Activated naive CD8-positive, alpha-beta T cell treated with anti-CD3 and anti-CD28 coated beads, Interleukin-2, amount 10 ng/mL, durations not matched to agents 7 days and 5 days (primary cell): ENCODE results near the gene KDELR3. TPM values are rescaled to one million over a fixed set of nuclear protein-coding genes. Genes with fewer than 3 reads are reported as not detected.
A peak's percentile ranks its signal among the peaks of the same experiment; 100 is the strongest.

Experiments used
- ATAC-seq: fragments of 150-1000 bp; cut with Tn5 transposase; one replicate; pipeline ENCODE4 v1.10.0; 2021; ENCODE audit warnings: low read depth, moderate library complexity
- POLR2A ChIA-PET: fragments of 350-600 bp; sonication (Branson Sonifier 250); formaldehyde crosslinking; loops from one replicate; lab custom pipeline; 2021; ENCODE audit warnings: antibody characterized with exemption; lab: Charles Lee
- DNase-seq: peaks from one replicate; pipeline ENCODE4 v3.0.0; 2021
- H3K27ac Mint-ChIP-seq: one replicate; pipeline ENCODE4 v1.8.0; 2022; ENCODE audit warnings: mild to moderate bottlenecking, mixed read lengths
- H3K27me3 Mint-ChIP-seq: one replicate; pipeline ENCODE4 v1.8.0; 2022; ENCODE audit warnings: mild to moderate bottlenecking, moderate library complexity, mixed read lengths
- H3K36me3 Mint-ChIP-seq: one replicate; pipeline ENCODE4 v1.8.0; 2021; ENCODE audit warnings: mild to moderate bottlenecking, mixed read lengths
- H3K4me1 Mint-ChIP-seq: one replicate; pipeline ENCODE4 v1.8.0; 2021; ENCODE audit warnings: mixed read lengths
- H3K4me3 Mint-ChIP-seq: one replicate; pipeline ENCODE4 v1.8.0; 2022; ENCODE audit warnings: mild to moderate bottlenecking, moderate library complexity, mixed read lengths
- H3K9me3 Mint-ChIP-seq: one replicate; pipeline ENCODE4 v1.8.0; 2021; ENCODE audit warnings: mixed read lengths
- total RNA-seq, 2 experiments: library from RNA; stranded (reverse); gene quantifications; one replicate each; pipeline ENCODE4 v1.2.3, GENCODE V29; 2021

The KDELR3 gene
- total RNA-seq, 2 experiments from 2014 or later: 0.91 to 1.4 TPM

DNA sequence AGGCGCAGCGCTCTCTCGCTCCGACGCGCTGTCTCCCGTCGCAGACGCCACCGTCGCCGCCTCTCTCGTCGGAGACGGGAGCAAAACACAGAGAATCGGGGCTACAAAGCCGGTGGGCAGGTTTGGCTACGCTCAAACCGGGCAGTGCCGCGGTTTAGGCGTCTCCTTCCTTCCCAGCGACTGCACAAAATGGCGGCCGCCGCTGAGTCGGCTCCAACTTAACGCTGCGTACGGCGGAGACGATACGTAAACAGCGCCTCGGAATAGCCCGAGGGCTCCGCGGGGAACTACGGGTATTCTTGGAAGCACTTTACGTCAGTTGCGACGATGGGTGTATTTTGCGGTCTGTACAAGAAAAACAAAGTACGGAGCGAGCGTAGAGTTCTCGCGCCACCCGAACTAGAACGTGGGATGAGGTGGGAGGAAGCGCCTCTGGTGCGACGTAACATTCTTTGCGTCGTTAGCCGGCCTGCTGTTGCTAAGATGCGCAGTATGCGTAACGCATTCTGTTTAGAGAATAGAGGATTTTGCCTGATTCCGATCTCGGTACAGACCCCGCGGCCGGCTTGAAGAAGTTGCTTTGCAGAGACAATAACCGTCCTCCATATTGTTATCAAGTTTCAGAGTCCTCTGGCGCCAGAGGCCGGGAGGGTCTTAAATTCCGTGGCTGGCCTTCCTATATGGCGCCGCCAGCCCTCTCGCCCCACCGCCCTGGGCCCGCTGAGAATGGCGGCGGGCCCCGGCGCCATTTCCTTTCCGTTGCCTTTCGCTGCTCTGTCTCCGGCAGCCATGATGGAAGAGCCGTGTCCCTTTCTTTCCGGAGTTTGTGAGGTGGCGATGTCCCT is 38.4 kb downstream of the KDELR3 start, which contains the start of gene DDX17:
DDX17 (minus strand) TSS at position 194 of the 845 bp plus-strand sequence.
- POLR2A ChIA-PET: interaction anchor here (0.9 to 1.3 kb wide), 3 partner anchors 18 to 64 kb away, joined by 3 to 7 read pairs (median 4); partner anchors contain the start of gene DMC1
- Mint-ChIP-seq H3K27me3 (no peaks in the 10 kb centered on the region), H3K4me1 (peaks cover 36% of the 10 kb centered on the region), H3K27ac (peak within 1 kb of the TSS; percentile 100), H3K4me3 (peak within 1 kb of the TSS; percentile 98), H3K9me3 (no peaks in the 10 kb centered on the region), H3K36me3 (peaks cover 42% of the 10 kb centered on the region)
- peak; percentile 88 for ATAC-seq
- DNase-seq: peak; percentile 91

DNA sequence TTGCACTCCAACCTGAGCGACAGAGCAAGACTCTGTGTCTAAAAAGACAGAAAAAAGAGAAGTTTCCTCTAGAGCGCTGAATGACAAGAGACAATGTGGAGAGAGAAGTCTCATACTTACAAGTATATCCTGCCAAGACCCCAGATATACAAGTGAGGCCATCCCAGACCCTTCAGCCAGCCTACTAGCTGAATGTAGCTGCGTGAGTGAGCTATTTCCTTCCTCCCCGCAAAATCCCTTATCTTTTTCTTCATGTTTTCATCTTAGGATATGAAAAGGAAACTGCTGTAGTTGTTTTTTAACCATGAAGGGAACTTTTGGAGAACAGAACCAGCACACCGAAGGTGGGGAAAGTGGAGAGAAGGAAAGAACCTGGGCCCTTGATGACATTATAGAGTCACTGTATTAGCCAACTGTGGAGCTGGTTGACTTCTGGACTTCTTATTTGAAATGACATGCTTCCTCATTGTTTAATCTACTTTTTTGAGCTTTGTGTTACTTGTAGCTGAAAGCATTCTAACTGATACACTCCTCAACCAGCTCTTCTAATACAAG is 42.6 kb downstream of the KDELR3 start:
- no peaks in the 10 kb centered on the region for H3K9me3 Mint-ChIP-seq
- H3K27ac Mint-ChIP-seq: no peak overlapping the region
- ATAC-seq (no peak), DNase-seq (no peak)
- H3K4me3 Mint-ChIP-seq: no peak overlapping the region
- H3K27me3 Mint-ChIP-seq: no peaks in the 10 kb centered on the region
- POLR2A ChIA-PET: interaction anchor here (0.6 kb wide), 1 partner anchor 16 kb away, joined by 3 read pairs; no protein-coding TSS in a partner anchor
- peaks cover 19% of the 10 kb centered on the region for H3K4me1 Mint-ChIP-seq
- H3K36me3 Mint-ChIP-seq: peaks cover 7% of the 10 kb centered on the region

DNA sequence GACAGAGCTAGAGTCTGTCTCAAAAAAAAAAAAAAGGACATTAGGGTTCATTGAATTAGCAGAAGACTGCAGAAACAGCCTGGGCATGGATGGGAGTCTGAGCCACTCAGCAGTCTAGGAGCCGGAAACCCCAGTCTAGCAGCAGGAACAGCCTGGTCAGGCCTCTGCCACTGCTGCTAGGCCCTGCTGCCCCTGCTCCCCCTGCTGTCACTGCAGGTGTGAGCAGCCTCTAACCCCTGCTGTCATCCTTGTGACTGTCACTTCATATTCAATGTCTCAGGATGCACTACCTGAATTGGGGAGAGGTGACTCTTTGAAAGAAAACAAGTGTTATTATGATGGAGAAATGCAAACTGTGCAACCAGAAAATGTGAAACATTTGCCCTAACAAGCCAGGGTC is 45.2 kb downstream of the KDELR3 start:
- Mint-ChIP-seq H3K36me3 (peaks cover 4% of the 10 kb centered on the region), H3K4me1 (peaks cover 10% of the 10 kb centered on the region), H3K27me3 (no peaks in the 10 kb centered on the region), H3K27ac (peak overlapping the region; percentile 45), H3K4me3 (no peak overlapping the region), H3K9me3 (no peaks in the 10 kb centered on the region)
- POLR2A ChIA-PET: no interaction called here
- peak; percentile 100 for ATAC-seq
- DNase-seq: peak; percentile 62

DNA sequence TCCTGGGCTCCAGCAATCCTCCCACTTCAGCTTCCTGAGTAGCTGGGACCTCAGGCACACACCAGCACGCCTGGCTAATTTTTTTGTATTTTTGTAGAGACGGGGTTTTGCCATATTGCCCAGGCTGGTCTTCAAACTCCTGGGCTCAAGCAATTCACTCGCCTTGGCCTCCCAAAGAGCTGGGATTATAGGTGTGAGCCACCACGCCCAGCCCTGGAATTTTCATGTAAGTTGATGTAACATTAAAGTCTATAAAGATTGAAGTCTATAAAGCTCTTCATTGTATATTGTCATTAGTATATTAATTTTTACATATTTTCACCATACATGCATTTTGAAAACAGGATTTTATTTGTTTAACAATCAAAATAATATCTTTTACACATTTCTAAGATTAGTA is 50.7 kb downstream of the KDELR3 start:
- ATAC-seq (no peak), DNase-seq (no peak)
- no peak overlapping the region for H3K4me3 Mint-ChIP-seq
- no peaks in the 10 kb centered on the region for H3K9me3 Mint-ChIP-seq
- H3K27ac Mint-ChIP-seq: no peak overlapping the region
- peaks cover 3% of the 10 kb centered on the region for H3K36me3 Mint-ChIP-seq
- H3K4me1 Mint-ChIP-seq: no peaks in the 10 kb centered on the region
- POLR2A ChIA-PET: no interaction called here
- no peaks in the 10 kb centered on the region for H3K27me3 Mint-ChIP-seq

GRCh38 chr22:38519453-38520250 is 51.8 kb downstream of the KDELR3 start:
- H3K36me3 Mint-ChIP-seq: peaks cover 5% of the 10 kb centered on the region
- H3K9me3 Mint-ChIP-seq: no peaks in the 10 kb centered on the region
- DNase-seq (no peak), ATAC-seq (no peak)
- no peak overlapping the region for H3K27ac Mint-ChIP-seq
- POLR2A ChIA-PET: no interaction called here
- peaks cover 3% of the 10 kb centered on the region for H3K4me1 Mint-ChIP-seq
- no peak overlapping the region for H3K4me3 Mint-ChIP-seq
- no peaks in the 10 kb centered on the region for H3K27me3 Mint-ChIP-seq

- H3K36me3 Mint-ChIP-seq: peaks cover 5% of the 10 kb centered on the region
- POLR2A ChIA-PET: interaction anchor here (1.1 kb wide), 1 partner anchor 8 kb away, joined by 3 read pairs; no protein-coding TSS in a partner anchor
These were observed 55.1 kb downstream of the KDELR3 start for GRCh38 chr22:38523029-38523428.

DNA sequence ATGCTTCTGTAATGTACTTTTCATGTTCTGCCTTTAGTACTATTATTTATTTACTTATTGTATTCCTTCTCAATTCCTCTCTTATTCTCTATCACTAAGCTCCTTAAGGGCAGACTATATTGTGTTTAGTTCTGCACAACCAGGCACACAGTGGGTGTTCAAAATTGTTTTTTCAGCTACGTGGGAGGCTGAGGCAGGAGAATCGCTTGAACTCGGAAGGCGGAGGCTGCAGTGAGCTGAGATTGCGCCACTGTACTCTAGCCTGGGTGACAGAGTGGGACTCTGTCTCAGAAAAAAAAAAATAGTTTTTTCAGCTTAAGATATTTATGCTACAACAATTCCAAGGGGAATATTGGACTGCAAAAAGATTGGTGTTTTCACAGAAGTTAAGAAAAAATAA is 55.6 kb downstream of the KDELR3 start:
- POLR2A ChIA-PET: interaction anchor here (1.1 to 1.2 kb wide), 2 partner anchors 8 to 17 kb away, joined by 3 read pairs; no protein-coding TSS in a partner anchor

More at GRCh38 chr22:38523029-38523428, 55.1 kb downstream of the KDELR3 start:
- Mint-ChIP-seq H3K27me3 (no peaks in the 10 kb centered on the region), H3K9me3 (no peaks in the 10 kb centered on the region), H3K4me3 (no peak overlapping the region), H3K4me1 (peaks cover 3% of the 10 kb centered on the region), H3K27ac (no peak overlapping the region)
- ATAC-seq: no peak
- no peak for DNase-seq

GRCh38 chr22:38524429-38524828 is 56.5 kb downstream of the KDELR3 start:
- Mint-ChIP-seq H3K36me3 (peaks cover 8% of the 10 kb centered on the region), H3K27ac (no peak overlapping the region), H3K4me3 (no peak overlapping the region), H3K9me3 (no peaks in the 10 kb centered on the region), H3K27me3 (no peaks in the 10 kb centered on the region), H3K4me1 (peaks cover 3% of the 10 kb centered on the region)
- POLR2A ChIA-PET: interaction anchor here (1.2 kb wide), 1 partner anchor 18 kb away, joined by 3 read pairs; no protein-coding TSS in a partner anchor
- ATAC-seq (no peak), DNase-seq (no peak)

More for the DNA sequence above, 55.6 kb downstream of the KDELR3 start:
- DNase-seq: no peak
- Mint-ChIP-seq H3K27ac (no peak overlapping the region), H3K4me1 (peaks cover 3% of the 10 kb centered on the region), H3K9me3 (no peaks in the 10 kb centered on the region), H3K27me3 (no peaks in the 10 kb centered on the region), H3K4me3 (no peak overlapping the region), H3K36me3 (peaks cover 5% of the 10 kb centered on the region)
- ATAC-seq: no peak

- peaks cover 6% of the 10 kb centered on the region for H3K36me3 Mint-ChIP-seq
- POLR2A ChIA-PET: interaction anchor here (1.0 to 1.5 kb wide), 5 partner anchors 8 to 133 kb away, joined by 3 to 5 read pairs (median 3); no protein-coding TSS in a partner anchor
- peaks cover 11% of the 10 kb centered on the region for H3K4me1 Mint-ChIP-seq
- no peaks in the 10 kb centered on the region for H3K27me3 Mint-ChIP-seq
- peak; percentile 21 for ATAC-seq
- H3K27ac Mint-ChIP-seq: peak overlapping the region; percentile 88
- H3K9me3 Mint-ChIP-seq: no peaks in the 10 kb centered on the region
- peak overlapping the region; percentile 62 for H3K4me3 Mint-ChIP-seq
- no peak for DNase-seq
These were observed 63.5 kb downstream of the KDELR3 start for GRCh38 chr22:38531251-38531938.

Other genes starting within 250 kb of the KDELR3 start
- 10 to 100 TPM; 29.7 to 31.5 TPM for gene TMEM184B, start 195.1 kb upstream of the KDELR3 start, total RNA-seq
- gene CSNK1E, start 150.7 kb upstream of the KDELR3 start, total RNA-seq: 10 to 100 TPM; 98.5 to 99.3 TPM
- not detected for gene KCNJ4, start 12.9 kb upstream of the KDELR3 start, total RNA-seq
- gene DDX17, start 38.2 kb downstream of the KDELR3 start, total RNA-seq: 100 to 1,000 TPM; 667 to 710 TPM
- 10 to 100 TPM in 1 of 2 experiments, 1 to 10 TPM in 1; 8.3 to 13.2 TPM for gene DMC1, start 102.1 kb downstream of the KDELR3 start, total RNA-seq
- gene FAM227A, start 188.3 kb downstream of the KDELR3 start, total RNA-seq: under 1 TPM; 0.23 to 0.36 TPM
- 10 to 100 TPM; 20.1 to 22.4 TPM for gene CBY1, start 188.5 kb downstream of the KDELR3 start, total RNA-seq
- 10 to 100 TPM; 58.7 to 60.4 TPM for gene TOMM22, start 213.9 kb downstream of the KDELR3 start, total RNA-seq
- gene JOSD1, start 232.8 kb downstream of the KDELR3 start, total RNA-seq: 10 to 100 TPM; 59.1 to 61.6 TPM
- 10 to 100 TPM; 98.6 TPM for gene GTPBP1, start 237.8 kb downstream of the KDELR3 start, total RNA-seq